Gastroesophageal sphincter (tissue), 2 donors: Measurements from ENCODE around the gene ENPP4.

Experiments
- POLR2A ChIP-seq, 2 donors: fragments of 450-650 bp; IDR thresholded peaks; one replicate each; pipeline ENCODE4 v1.6.1; 2017; ENCODE audit warnings: antibody characterized with exemption in 2 of 2, mild to moderate bottlenecking in 2 of 2, moderate library complexity in 1 of 2
- POLR2AphosphoS5 ChIP-seq: sonication (generic); formaldehyde crosslinking; IDR thresholded peaks from one replicate; pipeline ENCODE4 v1.6.1; 2017; ENCODE audit warnings: antibody characterized with exemption

DNA sequence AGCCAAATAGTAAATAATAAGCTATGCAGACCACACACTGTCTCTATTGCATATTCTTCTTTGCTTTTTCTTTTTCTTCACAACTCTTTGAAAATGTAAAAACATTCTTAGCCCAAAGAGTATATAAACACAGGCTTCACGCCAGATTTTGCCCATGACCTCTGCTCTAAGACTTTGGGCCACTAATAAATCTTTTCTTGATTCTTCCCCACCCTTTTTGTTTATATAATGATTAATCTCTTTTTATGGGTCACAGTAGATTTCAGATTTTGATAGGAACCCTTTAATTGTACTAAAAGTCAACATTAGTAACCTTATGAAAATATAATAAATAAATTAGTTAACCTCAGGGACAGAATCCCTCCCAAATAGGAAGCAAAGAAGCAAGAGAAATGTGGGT lies 56.8 kb downstream of the ENPP4 start:
- TF ChIP-seq POLR2AphosphoS5, result no peak
- TF ChIP-seq POLR2A (IDR thresholded peaks at IDR 0.05), result no peak
